HuH-7.5 (cell line): ENCODE results near the gene OR4P4.

Experiments
- DNase-seq: peaks from one replicate; pipeline ENCODE4 v3.0.0; 2011; ENCODE audit warnings: low spot score

The OR4P4 gene

GRCh38 chr11:55634813-55635212, at the start of gene OR4P4:
Gene OR4P4, plus strand, starts transcription at chr11:55635113.
- no peak for DNase-seq

- no peak for DNase-seq
Measured at GRCh38 chr11:55607545-55607944, 27.4 kb upstream of the OR4P4 start, which contains the start of gene OR4C11. Gene OR4C11, minus strand, starts transcription at chr11:55607645. Its CDS starts 3,272 bp downstream, at chr11:55604373.

DNA sequence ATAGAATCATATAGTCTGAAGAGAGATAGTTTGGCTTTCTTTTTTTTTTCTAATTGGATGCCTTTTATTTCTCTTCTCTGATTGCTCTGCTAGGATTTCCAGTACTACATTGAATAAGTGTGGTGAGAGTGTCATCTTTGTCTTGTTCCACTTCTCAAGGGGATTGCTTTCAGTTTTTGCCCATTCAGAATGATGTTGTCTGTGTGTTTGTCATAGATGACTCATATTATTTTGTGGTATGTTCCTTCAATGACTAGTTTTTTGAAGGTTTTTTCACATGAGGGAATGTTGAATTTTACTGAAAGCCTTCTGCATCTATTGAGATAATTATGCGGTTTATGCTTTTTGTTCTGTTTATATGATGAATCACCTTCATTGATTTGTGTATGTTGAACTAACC, 10.4 kb upstream of the OR4P4 start:
- DNase-seq = no peak

GRCh38 chr11:55648027-55648426, 13.1 kb downstream of the OR4P4 start, which contains the start of gene OR4S2:
Gene OR4S2, plus strand, starts transcription at chr11:55648327. Its CDS starts 2,577 bp downstream, at chr11:55650904.
- DNase-seq = no peak

DNA sequence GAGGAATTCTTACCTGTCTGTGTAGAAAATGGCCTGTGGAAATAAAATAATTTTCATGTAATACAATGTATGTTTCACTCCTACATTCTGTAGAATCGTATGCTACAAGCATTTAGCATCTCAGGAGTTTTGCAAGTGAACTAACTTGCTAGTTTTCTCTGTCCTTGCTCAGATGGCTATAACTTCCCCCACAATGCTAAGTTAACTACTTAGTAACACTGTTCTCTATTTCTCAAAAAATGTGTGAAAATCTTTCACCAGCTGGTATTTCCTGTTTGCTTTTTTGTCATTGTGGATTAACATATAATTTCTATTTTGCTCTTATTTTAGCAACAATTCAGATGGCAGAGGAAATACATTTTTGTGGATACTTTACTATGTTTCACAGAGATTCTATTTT, 17.6 kb downstream of the OR4P4 start:
- no peak for DNase-seq

DNA sequence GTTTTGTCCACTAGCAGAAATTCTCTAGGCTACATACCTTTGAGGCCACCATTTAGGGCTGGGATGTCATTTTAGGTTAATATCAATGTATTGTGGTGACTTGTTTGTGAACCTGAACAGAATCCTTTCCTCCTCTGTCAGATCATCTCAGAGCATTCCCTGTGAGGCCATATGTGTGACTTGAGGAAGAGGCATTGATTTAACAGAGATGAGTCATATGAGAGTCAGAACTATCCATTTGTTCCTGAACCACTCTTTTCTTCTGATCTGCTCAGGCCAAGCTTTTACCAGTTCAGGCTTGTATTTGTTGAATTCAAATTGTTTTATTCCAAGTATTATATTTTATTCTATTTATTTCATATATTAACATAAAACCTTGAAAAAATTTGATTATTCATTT, 20.2 kb downstream of the OR4P4 start:
- no peak for DNase-seq

DNA sequence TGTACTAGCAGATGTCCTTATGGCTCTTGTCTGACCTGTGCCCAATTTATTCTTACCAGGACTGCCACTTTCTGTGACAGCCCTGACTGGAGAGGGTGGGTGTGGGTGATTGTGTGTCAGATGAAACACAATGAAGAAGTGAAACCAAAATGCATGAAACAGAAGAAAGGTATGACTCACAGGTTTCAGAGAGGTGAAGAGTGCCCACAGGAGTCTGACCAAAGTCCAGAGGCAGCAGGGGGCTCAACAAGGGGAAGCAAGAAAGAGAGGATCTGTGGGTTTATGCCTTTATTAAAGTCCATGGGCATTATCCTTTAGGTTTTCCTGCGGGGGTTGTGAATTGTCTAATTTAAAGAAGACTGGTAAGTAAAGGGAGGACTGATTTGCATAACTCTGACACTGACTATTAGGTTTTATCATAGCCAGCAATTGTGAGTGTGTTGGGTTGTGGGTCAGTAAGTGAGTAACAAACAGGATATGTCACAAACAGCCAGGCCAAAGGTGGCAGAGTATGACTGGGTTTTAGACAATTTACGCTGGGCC, 23.2 kb downstream of the OR4P4 start:
- DNase-seq = no peak

GRCh38 chr11:55658608-55659007, 23.7 kb downstream of the OR4P4 start:
- DNase-seq = no peak

DNA sequence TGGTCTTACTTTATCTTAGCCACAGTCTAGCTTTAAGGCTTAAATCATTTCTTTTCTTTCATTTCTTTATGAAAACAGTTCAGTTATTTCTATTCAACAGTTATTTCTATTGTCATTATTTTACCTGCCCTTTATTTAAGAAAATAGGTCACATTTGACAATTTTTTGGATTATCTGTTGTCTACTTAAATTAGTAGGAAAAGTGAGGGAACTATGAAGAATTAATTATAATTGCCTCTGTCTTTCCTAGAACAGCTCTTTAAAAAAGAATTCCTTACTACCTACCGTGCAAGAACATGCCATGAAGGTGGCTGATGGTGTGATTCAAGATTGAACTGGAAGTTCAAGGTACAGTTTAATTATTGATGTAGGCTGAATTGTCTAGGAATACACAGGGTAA, 27.0 kb downstream of the OR4P4 start, which contains the start of gene OR4C6:
TSS of gene OR4C6 (plus strand) at position 301 of the 400 bp plus-strand sequence. CDS start 2,966 bp downstream, outside the sequence.
- DNase-seq = no peak

DNA sequence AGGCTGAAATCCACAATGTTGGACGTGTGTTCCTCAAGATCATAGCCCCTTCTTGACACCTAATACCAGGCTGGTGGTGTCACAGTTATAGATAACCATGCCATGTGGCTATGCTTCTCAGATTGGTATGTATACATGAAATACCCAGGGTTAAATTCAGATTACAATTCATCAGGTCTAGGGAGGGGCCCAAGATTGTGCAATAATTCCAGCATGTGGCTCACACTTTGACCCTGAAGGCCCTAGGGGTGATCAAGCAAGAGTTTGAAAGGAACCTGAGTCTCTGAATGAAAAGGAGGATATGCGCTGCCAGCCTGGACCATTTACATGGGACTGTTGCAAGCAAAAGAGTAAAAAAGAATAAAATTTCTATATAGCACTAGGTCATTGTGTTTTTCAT, 34.5 kb downstream of the OR4P4 start:
- no peak for DNase-seq

DNA sequence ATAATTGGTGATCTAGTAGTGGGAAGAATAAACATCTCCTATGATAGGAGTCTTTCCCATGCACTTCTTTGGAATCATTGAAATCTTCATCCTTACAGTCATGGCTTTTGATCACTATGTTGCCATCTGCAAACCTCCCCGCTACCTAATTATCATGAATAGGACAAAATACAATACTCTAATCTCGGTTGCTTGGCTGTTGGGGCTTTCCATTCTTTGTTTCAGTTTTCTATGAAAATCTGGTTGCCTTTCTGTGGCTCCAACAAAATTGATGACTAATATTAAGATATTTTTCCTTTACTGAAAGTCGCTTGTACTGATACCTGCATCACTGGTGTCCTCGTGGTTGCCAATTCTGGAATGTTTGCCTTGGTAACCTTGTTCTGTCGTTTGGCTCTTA, 38.9 kb downstream of the OR4P4 start:
- no peak for DNase-seq
